ENCODE results near the gene PLEKHG2.

GRCh38 chr19:39435499-39436349 is 23.3 kb downstream of the PLEKHG2 start, which contains the start of gene RPS16:
- TF ChIP-seq, protein P1, sequence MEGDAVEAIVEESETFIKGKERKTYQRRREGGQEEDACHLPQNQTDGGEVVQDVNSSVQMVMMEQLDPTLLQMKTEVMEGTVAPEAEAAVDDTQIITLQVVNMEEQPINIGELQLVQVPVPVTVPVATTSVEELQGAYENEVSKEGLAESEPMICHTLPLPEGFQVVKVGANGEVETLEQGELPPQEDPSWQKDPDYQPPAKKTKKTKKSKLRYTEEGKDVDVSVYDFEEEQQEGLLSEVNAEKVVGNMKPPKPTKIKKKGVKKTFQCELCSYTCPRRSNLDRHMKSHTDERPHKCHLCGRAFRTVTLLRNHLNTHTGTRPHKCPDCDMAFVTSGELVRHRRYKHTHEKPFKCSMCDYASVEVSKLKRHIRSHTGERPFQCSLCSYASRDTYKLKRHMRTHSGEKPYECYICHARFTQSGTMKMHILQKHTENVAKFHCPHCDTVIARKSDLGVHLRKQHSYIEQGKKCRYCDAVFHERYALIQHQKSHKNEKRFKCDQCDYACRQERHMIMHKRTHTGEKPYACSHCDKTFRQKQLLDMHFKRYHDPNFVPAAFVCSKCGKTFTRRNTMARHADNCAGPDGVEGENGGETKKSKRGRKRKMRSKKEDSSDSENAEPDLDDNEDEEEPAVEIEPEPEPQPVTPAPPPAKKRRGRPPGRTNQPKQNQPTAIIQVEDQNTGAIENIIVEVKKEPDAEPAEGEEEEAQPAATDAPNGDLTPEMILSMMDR (IDR thresholded peaks at IDR 0.05), result peak in 1 of 6 experiments; percentile 4
- peak; percentile 60 to 94 for TF ChIP-seq POLR2A (IDR thresholded peaks at IDR 0.05)

All from thyroid gland (tissue), 4 donors.